HG03342 (cell line): ENCODE data around the gene ZNF710.

ENCODE experiments used
- ATAC-seq: cut with Tn5 transposase; IDR thresholded peaks from one replicate; pipeline ENCODE4 v1.9.1; 2021; ENCODE audit warnings: mild to moderate bottlenecking, moderate library complexity; ENCODE audit not compliant: unreplicated experiment

ZNF710 gene

GRCh38 chr15:90037961-90038631 lies 37.0 kb downstream of the ZNF710 start:
- peak; percentile 82 for ATAC-seq

- ATAC-seq: no peak
Measured at GRCh38 chr15:90038632-90039095, 37.5 kb downstream of the ZNF710 start.

GRCh38 chr15:90039996-90040395 lies 38.9 kb downstream of the ZNF710 start:
- no peak for ATAC-seq

- no peak for ATAC-seq
Measured at GRCh38 chr15:90040618-90041017, 39.5 kb downstream of the ZNF710 start.

- ATAC-seq: no peak
Measured at GRCh38 chr15:90042356-90042755, 41.2 kb downstream of the ZNF710 start.

- ATAC-seq: no peak
Measured at GRCh38 chr15:90042766-90043529, 41.8 kb downstream of the ZNF710 start.

- no peak for ATAC-seq
Measured at GRCh38 chr15:90043530-90044010, 42.4 kb downstream of the ZNF710 start.

- no peak for ATAC-seq
Measured at GRCh38 chr15:90044191-90044590, 43.1 kb downstream of the ZNF710 start.

GRCh38 chr15:90044916-90045371 lies 43.8 kb downstream of the ZNF710 start:
- no peak for ATAC-seq

- ATAC-seq: no peak
Measured at GRCh38 chr15:90046289-90046688, 45.2 kb downstream of the ZNF710 start.

GRCh38 chr15:90046911-90047392 lies 45.8 kb downstream of the ZNF710 start:
- ATAC-seq: peak; percentile 57

GRCh38 chr15:90047956-90048575 lies 46.9 kb downstream of the ZNF710 start:
- ATAC-seq: no peak

GRCh38 chr15:90049030-90049429 lies 47.9 kb downstream of the ZNF710 start:
- no peak for ATAC-seq

GRCh38 chr15:90049666-90050604 lies 48.8 kb downstream of the ZNF710 start:
- ATAC-seq: no peak

- no peak for ATAC-seq
Measured at GRCh38 chr15:90051874-90052273, 50.8 kb downstream of the ZNF710 start.

GRCh38 chr15:90053685-90054466 lies 52.8 kb downstream of the ZNF710 start:
- ATAC-seq: no peak

GRCh38 chr15:90054618-90055097 lies 53.5 kb downstream of the ZNF710 start:
- ATAC-seq: no peak

GRCh38 chr15:90055182-90055581 lies 54.1 kb downstream of the ZNF710 start:
- no peak for ATAC-seq

- no peak for ATAC-seq
Measured at GRCh38 chr15:90056529-90056928, 55.4 kb downstream of the ZNF710 start.
